HEK293T (cell line): ENCODE data around the gene RAB42.

ENCODE experiments used
- CTBP1 ChIP-seq: fragments of 450-650 bp; IDR thresholded peaks from 2 replicates; pipeline ENCODE4 v1.6.1; 2016; ENCODE audit warnings: borderline replicate concordance
- FOXA1 ChIP-seq: fragments of 450-650 bp; IDR thresholded peaks from 2 replicates; pipeline ENCODE4 v1.6.1; 2016; ENCODE audit warnings: mild to moderate bottlenecking
- FOXM1 ChIP-seq: fragments of 450-650 bp; IDR thresholded peaks from 2 replicates; pipeline ENCODE4 v1.6.1; 2017; ENCODE audit warnings: mild to moderate bottlenecking, borderline replicate concordance
- L3MBTL2 ChIP-seq: fragments of 450-650 bp; conservative IDR thresholded peaks from 2 replicates; pipeline ENCODE4 v1.6.1; 2016; ENCODE audit warnings: mild to moderate bottlenecking
- NFRKB ChIP-seq: fragments of 450-650 bp; IDR thresholded peaks from 2 replicates; pipeline ENCODE4 v1.6.1; 2016; ENCODE audit warnings: mild to moderate bottlenecking, moderate library complexity
- PKNOX1 ChIP-seq: fragments of 450-650 bp; IDR thresholded peaks from 2 replicates; pipeline ENCODE4 v1.6.1; 2016
- SP1 ChIP-seq: fragments of 450-650 bp; IDR thresholded peaks from 2 replicates; pipeline ENCODE4 v1.6.1; 2017
- TARDBP ChIP-seq: fragments of 450-650 bp; IDR thresholded peaks from 2 replicates; pipeline ENCODE4 v1.6.1; 2016

DNA sequence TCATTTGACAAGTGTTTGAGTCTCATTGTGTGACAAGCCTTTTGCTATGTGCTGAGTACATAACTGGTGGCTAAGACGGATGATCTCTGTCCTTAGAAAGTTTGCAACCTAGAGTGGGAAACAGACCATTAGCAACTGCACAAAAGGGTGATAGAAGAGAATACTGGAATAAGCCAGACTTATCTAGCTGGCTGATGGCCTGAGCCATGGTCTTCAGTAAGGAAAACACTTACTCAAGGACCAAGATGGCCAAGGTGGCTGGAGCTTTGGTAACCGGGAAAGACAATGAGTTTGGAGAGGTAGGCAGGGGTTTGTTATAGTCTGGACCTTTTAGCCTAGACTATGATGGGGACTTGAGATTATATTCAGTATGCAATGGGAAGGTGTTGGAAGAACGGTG lies 52.4 kb downstream of the RAB42 start:
- TF ChIP-seq FOXA1 (no peak), PKNOX1 (no peak), NFRKB (no peak), SP1 (no peak), FOXM1 (no peak), TARDBP (no peak), L3MBTL2 (no peak), CTBP1 (no peak)
